Measurements from ENCODE around the gene LAMB1.
"Not testable (repeated sequence)": the region's sequence is repeated elsewhere in the genome, so short reads cannot be mapped to it uniquely, and the experiment has no call there.

LAMB1 gene

GRCh38 chr7:108045154-108045553 is 42.2 kb upstream of the LAMB1 start:
- DNase-seq (ENCODE audit: low read depth), result peak; percentile 76
- H3K4me3 ChIP-seq (ENCODE audit: low read depth, low read length), result no peak overlapping the region
- TF ChIP-seq CTCF (conservative IDR thresholded peaks at IDR 0.05; ENCODE audit: low read depth, low read length), result no peak

GRCh38 chr7:108044345-108044744 is 41.4 kb upstream of the LAMB1 start:
- DNase-seq (ENCODE audit: low read depth), result no peak
- no peak overlapping the region for H3K4me3 ChIP-seq (ENCODE audit: low read depth, low read length)
- TF ChIP-seq CTCF (conservative IDR thresholded peaks at IDR 0.05; ENCODE audit: low read depth, low read length), result no peak

- no peak overlapping the region for H3K4me3 ChIP-seq (ENCODE audit: low read depth, low read length)
- no peak for TF ChIP-seq CTCF (conservative IDR thresholded peaks at IDR 0.05; ENCODE audit: low read depth, low read length)
- DNase-seq (ENCODE audit: low read depth), result no peak
Measured at GRCh38 chr7:108038986-108039385, 36.0 kb upstream of the LAMB1 start.

GRCh38 chr7:108037741-108038140 is 34.8 kb upstream of the LAMB1 start:
- no peak for DNase-seq (ENCODE audit: low read depth)
- H3K4me3 ChIP-seq (ENCODE audit: low read depth, low read length), result no peak overlapping the region
- TF ChIP-seq CTCF (conservative IDR thresholded peaks at IDR 0.05; ENCODE audit: low read depth, low read length), result no peak

GRCh38 chr7:108037140-108037539 is 34.2 kb upstream of the LAMB1 start:
- no peak overlapping the region for H3K4me3 ChIP-seq (ENCODE audit: low read depth, low read length)
- TF ChIP-seq CTCF (conservative IDR thresholded peaks at IDR 0.05; ENCODE audit: low read depth, low read length), result no peak
- no peak for DNase-seq (ENCODE audit: low read depth)

GRCh38 chr7:108034586-108034985 is 31.6 kb upstream of the LAMB1 start:
- H3K4me3 ChIP-seq (ENCODE audit: low read depth, low read length), result no peak overlapping the region
- TF ChIP-seq CTCF (conservative IDR thresholded peaks at IDR 0.05; ENCODE audit: low read depth, low read length), result no peak
- peak; percentile 50 for DNase-seq (ENCODE audit: low read depth)

GRCh38 chr7:108033776-108034497 is 31.0 kb upstream of the LAMB1 start:
- no peak for DNase-seq (ENCODE audit: low read depth)
- TF ChIP-seq CTCF (conservative IDR thresholded peaks at IDR 0.05; ENCODE audit: low read depth, low read length), result no peak
- no peak overlapping the region for H3K4me3 ChIP-seq (ENCODE audit: low read depth, low read length)

- H3K4me3 ChIP-seq (ENCODE audit: low read depth, low read length); DNase-seq (ENCODE audit: low read depth): not testable (repeated sequence)
Measured at GRCh38 chr7:108033309-108033708, 30.3 kb upstream of the LAMB1 start.

All from choroid plexus epithelial cell (primary cell).